Gastrocnemius medialis (tissue), 4 donors: ENCODE results near the gene CRACDL. TPM values are rescaled to one million over a fixed set of nuclear protein-coding genes. Genes with fewer than 3 reads are reported as not detected.

Source experiments
- ATAC-seq, 2 donors: fragments of 150-250 bp; one replicate each; pipeline ENCODE4 v1.9.1; 2016
- DNase-seq, 2 donors: peaks; one replicate each; pipeline ENCODE4 v3.0.0-alpha.2; 2019
- H3K27ac ChIP-seq, 4 donors: fragments of 200-600 bp; sonication (generic); 1 replicate in 1 of 4; 2 replicates in 3 of 4; pipeline ENCODE4 v1.5.1; 2016 to 2018; ENCODE audit warnings: mild to moderate bottlenecking in 2 of 4, moderate library complexity in 1 of 4
- H3K27me3 ChIP-seq, 3 donors: fragments of 200-600 bp; sonication (generic) in 2 of 3; 1 replicate in 1 of 3; 2 replicates in 2 of 3; pipeline versions ENCODE4 v1.5.1 to v1.6.0; 2016 to 2019; ENCODE audit warnings: mild to moderate bottlenecking in 1 of 3, moderate library complexity in 1 of 3
- H3K36me3 ChIP-seq, 2 donors: fragments of 200-600 bp; sonication (generic) in 1 of 2; one replicate each; pipeline ENCODE4 v1.5.1; 2017 to 2018
- H3K4me1 ChIP-seq, 2 donors: fragments of 200-600 bp; sonication (generic) in 1 of 2; one replicate each; pipeline ENCODE4 v1.5.1; 2016 to 2017; ENCODE audit warnings: mild to moderate bottlenecking in 2 of 2
- H3K4me3 ChIP-seq, 4 donors: fragments of 200-600 bp; sonication (generic) in 3 of 4; 1 replicate in 1 of 4; 2 replicates in 3 of 4; pipeline ENCODE4 v1.5.1; 2016 to 2019; ENCODE audit warnings: mild to moderate bottlenecking in 2 of 4
- H3K9me3 ChIP-seq, 3 donors: fragments of 200-600 bp; sonication (generic) in 2 of 3; 1 replicate in 1 of 3; 2 replicates in 2 of 3; pipeline ENCODE4 v1.5.1; 2016 to 2019
- POLR2A ChIP-seq, 2 donors: fragments of 450-650 bp; IDR thresholded peaks; one replicate each; pipeline ENCODE4 v1.6.1; 2017; ENCODE audit warnings: antibody characterized with exemption in 2 of 2, mild to moderate bottlenecking in 2 of 2, moderate library complexity in 2 of 2
- in situ Hi-C, 4 donors: fragments of 200-750 bp; cut with MboI; loops; one replicate each; pipeline versions ENCODE4 v1.15.0 to v1.8.0; 2017; ENCODE audit warnings: low sequenced_read_pairs in 4 of 4
- intact Hi-C: fragments of 100-400 bp; cut with DNase I; formaldehyde crosslinking; loops from one replicate; pipeline ENCODE4 v1.15.1; 2023; ENCODE audit warnings: low total_unique reads
- total RNA-seq, 4 donors: library from RNA; depleted of rRNA; stranded (reverse); fragments of >200 nt; gene quantifications; one replicate each; pipeline versions ENCODE4 v1.1.0 to v1.2.3, GENCODE V29; 2016
- TF ChIP-seq, protein P1 (sequence below), 5 experiments: fragments of 450-650 bp in 3 of 5; fragments of 200-600 bp in 2 of 5; sonication (generic) in 2 of 5; IDR thresholded peaks in 4 of 5; conservative IDR thresholded peaks in 1 of 5; 1 replicate in 4 of 5; 2 replicates in 1 of 5; pipeline ENCODE4 v1.5.1; 2016 to 2019; ENCODE audit warnings: antibody characterized with exemption in 5 of 5, mild to moderate bottlenecking in 3 of 5, moderate library complexity in 3 of 5

CRACDL gene
- total RNA-seq, 4 donors from 2014 or later: 0.71 to 18.2 (median 2.9) TPM

DNA sequence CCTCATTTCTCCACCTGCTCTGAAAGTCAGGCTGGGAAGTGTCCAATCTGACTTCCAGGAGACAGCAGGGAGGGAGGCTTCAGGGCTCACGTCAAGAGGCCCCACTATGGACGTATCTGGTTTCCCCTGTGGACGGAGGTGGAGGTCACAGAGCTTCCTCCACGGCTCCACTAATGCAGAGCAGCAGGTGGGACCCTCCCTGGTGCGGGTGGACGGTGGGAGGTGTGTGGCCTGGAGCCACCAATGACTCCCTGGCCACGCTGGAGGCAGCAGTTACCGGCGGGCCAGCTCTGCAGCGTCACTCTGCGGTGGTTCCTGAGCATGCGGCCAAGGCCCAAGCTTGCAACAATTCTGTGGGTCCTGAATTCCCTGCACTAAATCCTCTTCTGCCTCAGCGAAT is 9.0 kb downstream of the CRACDL start:
- Histone ChIP-seq H3K4me3 (no peak overlapping the region), H3K27ac (no peak overlapping the region), H3K27me3 (peaks cover 0 to 3% (median 0%) of the 10 kb centered on the region in 3 donors), H3K4me1 (no peaks in the 10 kb centered on the region), H3K36me3 (no peaks in the 10 kb centered on the region), H3K9me3 (no peaks in the 10 kb centered on the region)
- TF ChIP-seq, protein P1, sequence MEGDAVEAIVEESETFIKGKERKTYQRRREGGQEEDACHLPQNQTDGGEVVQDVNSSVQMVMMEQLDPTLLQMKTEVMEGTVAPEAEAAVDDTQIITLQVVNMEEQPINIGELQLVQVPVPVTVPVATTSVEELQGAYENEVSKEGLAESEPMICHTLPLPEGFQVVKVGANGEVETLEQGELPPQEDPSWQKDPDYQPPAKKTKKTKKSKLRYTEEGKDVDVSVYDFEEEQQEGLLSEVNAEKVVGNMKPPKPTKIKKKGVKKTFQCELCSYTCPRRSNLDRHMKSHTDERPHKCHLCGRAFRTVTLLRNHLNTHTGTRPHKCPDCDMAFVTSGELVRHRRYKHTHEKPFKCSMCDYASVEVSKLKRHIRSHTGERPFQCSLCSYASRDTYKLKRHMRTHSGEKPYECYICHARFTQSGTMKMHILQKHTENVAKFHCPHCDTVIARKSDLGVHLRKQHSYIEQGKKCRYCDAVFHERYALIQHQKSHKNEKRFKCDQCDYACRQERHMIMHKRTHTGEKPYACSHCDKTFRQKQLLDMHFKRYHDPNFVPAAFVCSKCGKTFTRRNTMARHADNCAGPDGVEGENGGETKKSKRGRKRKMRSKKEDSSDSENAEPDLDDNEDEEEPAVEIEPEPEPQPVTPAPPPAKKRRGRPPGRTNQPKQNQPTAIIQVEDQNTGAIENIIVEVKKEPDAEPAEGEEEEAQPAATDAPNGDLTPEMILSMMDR (IDR thresholded peaks at IDR 0.05 in 4 of 5, conservative IDR thresholded peaks at IDR 0.05 in 1 of 5): no peak
- TF ChIP-seq POLR2A (IDR thresholded peaks at IDR 0.05): no peak
- in situ Hi-C loops: no loop called here
- DNase-seq (no peak), ATAC-seq (no peak)
- intact Hi-C loops: no loop called here

DNA sequence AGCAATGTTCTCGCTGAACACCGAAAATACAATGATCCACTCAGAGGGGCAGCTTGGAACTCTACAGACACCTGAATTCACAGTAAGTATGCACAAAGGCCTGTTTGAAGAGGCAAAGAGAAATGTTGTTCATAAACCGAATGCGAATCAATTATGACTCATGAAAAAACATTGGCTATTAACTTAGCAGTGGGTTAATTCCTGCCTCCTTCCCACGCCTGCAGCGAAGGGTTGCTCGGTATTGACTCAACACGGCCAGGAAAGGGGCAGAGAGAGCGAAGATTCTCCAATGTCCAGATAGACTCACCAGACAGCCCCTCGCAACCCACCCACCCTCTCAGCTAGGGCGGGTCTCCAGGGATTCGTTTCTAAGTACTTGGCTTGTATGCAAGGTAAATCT is 9.4 kb downstream of the CRACDL start:
- no peak for TF ChIP-seq POLR2A (IDR thresholded peaks at IDR 0.05)
- TF ChIP-seq, protein P1 (IDR thresholded peaks at IDR 0.05 in 4 of 5, conservative IDR thresholded peaks at IDR 0.05 in 1 of 5): no peak
- in situ Hi-C loops: no loop called here

DNA sequence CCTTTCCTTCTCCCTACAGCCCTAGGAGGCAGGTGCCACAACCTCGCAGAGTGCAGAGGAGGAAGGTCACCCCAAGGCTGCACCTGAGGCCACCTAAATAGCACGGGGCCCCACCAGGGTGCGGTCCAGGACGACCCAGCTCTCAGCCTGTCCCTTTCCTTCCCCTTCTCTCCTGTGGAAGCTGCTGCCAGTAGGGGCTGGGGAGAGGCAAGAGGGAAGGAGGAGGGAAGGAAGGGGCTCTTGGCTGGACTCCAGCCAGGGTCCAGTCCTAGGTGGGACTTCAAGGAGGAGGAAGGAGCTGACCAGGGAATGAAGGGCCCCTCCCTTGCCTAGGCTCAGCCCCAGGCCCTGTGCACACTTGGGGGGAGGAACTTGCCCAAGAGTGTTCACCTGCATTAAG is 11.1 kb downstream of the CRACDL start:
- in situ Hi-C loops: no loop called here

More for the DNA sequence above, 9.4 kb downstream of the CRACDL start:
- ATAC-seq (no peak), DNase-seq (no peak)
- H3K4me3 ChIP-seq: no peak overlapping the region
- no peak overlapping the region for H3K27ac ChIP-seq
- H3K36me3 ChIP-seq: no peaks in the 10 kb centered on the region
- intact Hi-C loops: no loop called here
- no peaks in the 10 kb centered on the region for H3K9me3 ChIP-seq
- no peaks in the 10 kb centered on the region for H3K4me1 ChIP-seq
- H3K27me3 ChIP-seq: peaks cover 0 to 3% (median 0%) of the 10 kb centered on the region in 3 donors

DNA sequence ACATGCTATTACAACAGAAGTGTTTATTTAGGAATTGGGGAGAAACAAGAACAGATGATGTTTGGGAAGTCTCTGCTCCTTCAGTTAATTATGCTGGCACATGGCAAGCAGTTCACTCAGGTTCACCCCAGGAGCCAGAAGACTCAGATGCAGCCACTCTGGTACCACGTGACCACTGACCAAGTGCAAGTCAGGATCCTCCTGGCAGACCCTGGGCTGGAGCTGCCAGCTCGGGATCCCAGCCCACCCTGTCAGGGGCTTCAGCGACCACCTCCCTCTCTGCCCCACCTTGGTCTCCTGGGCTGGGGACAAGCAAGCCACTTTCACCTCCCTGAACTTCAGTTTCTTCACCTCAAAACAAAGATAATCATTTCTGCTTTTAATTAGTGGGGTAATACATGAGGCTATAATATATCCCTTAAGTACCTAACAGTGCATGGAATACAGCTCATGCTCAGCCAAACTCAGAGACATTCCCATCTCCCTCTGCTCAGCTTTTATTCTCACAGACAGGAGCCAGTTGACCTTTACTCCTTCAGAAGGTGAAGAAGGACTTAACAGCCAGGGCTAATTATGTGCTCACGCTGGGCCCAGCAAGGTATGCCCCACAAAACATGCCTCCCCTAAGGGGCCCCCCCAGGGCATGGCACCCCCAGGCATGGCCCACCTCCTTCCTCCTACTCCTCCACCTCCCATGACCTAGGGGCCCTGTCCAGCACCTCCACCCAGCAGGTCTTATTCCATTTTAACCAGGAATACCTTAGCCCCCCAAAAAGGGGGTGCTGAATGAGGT is 11.8 kb downstream of the CRACDL start:
- no peak overlapping the region for H3K4me3 ChIP-seq
- TF ChIP-seq POLR2A (IDR thresholded peaks at IDR 0.05): no peak
- TF ChIP-seq, protein P1 (IDR thresholded peaks at IDR 0.05 in 4 of 5, conservative IDR thresholded peaks at IDR 0.05 in 1 of 5): no peak
- ATAC-seq: no peak
- peaks cover 0 to 3% (median 0%) of the 10 kb centered on the region in 3 donors for H3K27me3 ChIP-seq
- H3K9me3 ChIP-seq: no peaks in the 10 kb centered on the region
- intact Hi-C loops: no loop called here
- no peaks in the 10 kb centered on the region for H3K4me1 ChIP-seq
- H3K27ac ChIP-seq: no peak overlapping the region
- H3K36me3 ChIP-seq: no peaks in the 10 kb centered on the region
- no peak for DNase-seq
- in situ Hi-C loops: no loop called here

More for the DNA sequence above, 11.1 kb downstream of the CRACDL start:
- Histone ChIP-seq H3K27me3 (peaks cover 0 to 3% (median 0%) of the 10 kb centered on the region in 3 donors), H3K36me3 (no peaks in the 10 kb centered on the region), H3K9me3 (no peaks in the 10 kb centered on the region), H3K4me1 (no peaks in the 10 kb centered on the region), H3K27ac (no peak overlapping the region), H3K4me3 (no peak overlapping the region)
- no peak for DNase-seq
- intact Hi-C loops: no loop called here
- TF ChIP-seq, protein P1 (IDR thresholded peaks at IDR 0.05 in 4 of 5, conservative IDR thresholded peaks at IDR 0.05 in 1 of 5): no peak
- TF ChIP-seq POLR2A (IDR thresholded peaks at IDR 0.05): no peak
- ATAC-seq: no peak
